CD4-positive, alpha-beta memory T cell (primary cell): ENCODE results near the gene DTWD2. TPM values are rescaled to one million over a fixed set of nuclear protein-coding genes. Genes with fewer than 3 reads are reported as not detected.
A peak's percentile ranks its signal among the peaks of the same experiment; 100 is the strongest.

ENCODE experiments used
- CTCF ChIA-PET: fragments of 350-600 bp; sonication (Branson Sonifier 250); formaldehyde crosslinking; loops from one replicate; lab custom pipeline; 2021; ENCODE audit warnings: inconsistent platforms; ENCODE audit not compliant: partially characterized antibody; lab: Charles Lee
- POLR2A ChIA-PET: fragments of 350-600 bp; sonication (Branson Sonifier 250); formaldehyde crosslinking; loops from one replicate; lab custom pipeline; 2021; ENCODE audit not compliant: partially characterized antibody; lab: Charles Lee
- DNase-seq, 5 donors: peaks; one replicate each; pipeline versions ENCODE4 v3.0.0 to v3.0.0-alpha.2; 2020 to 2022; ENCODE audit warnings: mixed read lengths in 1 of 5
- H3K27ac ChIP-seq: one replicate; pipeline ENCODE4 v1.7.0; 2013; ENCODE audit warnings: low read depth, low read length
- H3K27me3 ChIP-seq: 2 replicates; pipeline ENCODE4 v1.7.0; 2013; ENCODE audit warnings: mild to moderate bottlenecking, low read length, moderate library complexity; ENCODE audit not compliant: insufficient read depth
- H3K36me3 ChIP-seq: 2 replicates; pipeline ENCODE4 v1.7.0; 2013; ENCODE audit warnings: mild to moderate bottlenecking, low read length, moderate library complexity; ENCODE audit not compliant: insufficient read depth
- H3K4me1 ChIP-seq: 2 replicates; pipeline ENCODE4 v1.7.0; 2013; ENCODE audit warnings: mild to moderate bottlenecking, low read length, moderate library complexity; ENCODE audit not compliant: insufficient read depth
- H3K4me3 ChIP-seq, 2 donors: one replicate each; pipeline ENCODE4 v1.7.0; 2013; ENCODE audit warnings: low read length in 2 of 2, mild to moderate bottlenecking in 1 of 2
- H3K9me3 ChIP-seq, 2 donors: one replicate each; pipeline ENCODE4 v1.7.0; 2013; ENCODE audit warnings: low read length in 2 of 2, control low read depth in 1 of 2; ENCODE audit not compliant: control insufficient read depth in 1 of 2
- H3K27ac Mint-ChIP-seq, 7 donors: one replicate each; pipeline ENCODE4 v1.8.0; 2020 to 2021; ENCODE audit warnings: mixed read lengths in 7 of 7, mild to moderate bottlenecking in 6 of 7, inconsistent platforms in 3 of 7, moderate library complexity in 3 of 7
- H3K27me3 Mint-ChIP-seq, 2 donors: one replicate each; pipeline ENCODE4 v1.8.0; 2020 to 2021; ENCODE audit warnings: mixed read lengths in 2 of 2
- H3K36me3 Mint-ChIP-seq, 2 donors: one replicate each; pipeline ENCODE4 v1.8.0; 2020 to 2021; ENCODE audit warnings: mixed read lengths in 2 of 2, inconsistent platforms in 1 of 2, mild to moderate bottlenecking in 1 of 2
- H3K4me1 Mint-ChIP-seq, 4 donors: one replicate each; pipeline ENCODE4 v1.8.0; 2020 to 2021; ENCODE audit warnings: mixed read lengths in 4 of 4, mild to moderate bottlenecking in 1 of 4
- H3K4me3 Mint-ChIP-seq, 8 donors: one replicate each; pipeline ENCODE4 v1.8.0; 2020 to 2021; ENCODE audit warnings: mixed read lengths in 8 of 8, mild to moderate bottlenecking in 7 of 8, moderate library complexity in 6 of 8, inconsistent platforms in 3 of 8
- H3K9me3 Mint-ChIP-seq, 8 donors: one replicate each; pipeline ENCODE4 v1.8.0; 2020 to 2021; ENCODE audit warnings: mixed read lengths in 8 of 8, mild to moderate bottlenecking in 5 of 8, inconsistent platforms in 3 of 8, moderate library complexity in 1 of 8
- intact Hi-C: fragments of 100-400 bp; cut with micrococcal nuclease; formaldehyde crosslinking; loops from one replicate; pipeline ENCODE4 v1.15.1; 2023
- polyA plus RNA-seq, 2 donors: library from polyadenylated mRNA; unstranded; fragments of 300-500 nt; fragmentation: Illumina TruSeq; gene quantifications; one replicate each; pipeline ENCODE4 v1.2.3, GENCODE V29; 2021
- total RNA-seq, 2 experiments: library from RNA; stranded (reverse); gene quantifications; one replicate each; pipeline ENCODE4 v1.2.3, GENCODE V29; 2021

Gene DTWD2
- total RNA-seq, result 1 to 10 TPM; 3.5 TPM
- 1 to 10 TPM; 2.0 to 3.0 TPM for polyA plus RNA-seq

GRCh38 chr5:118987988-118988865 is at the start of gene DTWD2:
Gene DTWD2 (minus strand): TSS chr5:118988547. CDS start chr5:118988511, 36 bp downstream.
- intact Hi-C loops, result loop anchor here (1.0 to 2.0 kb wide), 7 partner anchors 35 to 464 kb away; partner anchors contain the start of gene HSD17B4
- H3K27ac Mint-ChIP-seq, result peak within 1 kb of the TSS; percentile 66 to 90 (median 80)
- peak within 1 kb of the TSS; percentile 57 to 70 for H3K4me3 ChIP-seq
- peak within 1 kb of the TSS; percentile 80 to 87 (median 84) for H3K4me3 Mint-ChIP-seq
- H3K9me3 ChIP-seq, result no peaks in the 10 kb centered on the region
- H3K4me1 ChIP-seq, result peaks cover 16% of the 10 kb centered on the region
- peak; percentile 86 to 98 (median 94) for DNase-seq
- H3K27me3 ChIP-seq, result no peaks in the 10 kb centered on the region
- H3K27ac ChIP-seq, result peak within 1 kb of the TSS; percentile 66
- no peaks in the 10 kb centered on the region for H3K27me3 Mint-ChIP-seq
- H3K4me1 Mint-ChIP-seq, result peaks cover 9 to 20% (median 11%) of the 10 kb centered on the region in 4 donors
- POLR2A ChIA-PET, result interaction anchor here (0.6 to 2.5 kb wide), 13 partner anchors 83 to 446 kb away, joined by 3 to 17 read pairs (median 4); partner anchors contain the start of gene DMXL1
- H3K36me3 ChIP-seq, result no peaks in the 10 kb centered on the region
- H3K36me3 Mint-ChIP-seq, result no peaks in the 10 kb centered on the region
- CTCF ChIA-PET, result interaction anchor here (0.6 to 4.7 kb wide), 78 partner anchors 8 to 1471 kb away, joined by 3 to 116 read pairs (median 5); partner anchors contain the start of genes DMXL1 and HSD17B4
- peaks cover 0 to 3% (median 0%) of the 10 kb centered on the region in 8 donors for H3K9me3 Mint-ChIP-seq

GRCh38 chr5:119037496-119038215 is 49.3 kb upstream of the DTWD2 start:
- H3K27me3 Mint-ChIP-seq, result peaks cover 0 to 1% of the 10 kb centered on the region in 2 donors
- Histone ChIP-seq H3K36me3 (no peaks in the 10 kb centered on the region), H3K27me3 (no peaks in the 10 kb centered on the region), H3K4me1 (no peaks in the 10 kb centered on the region), H3K9me3 (no peaks in the 10 kb centered on the region), H3K27ac (no peak overlapping the region), H3K4me3 (no peak overlapping the region)
- no peak overlapping the region for H3K4me3 Mint-ChIP-seq
- intact Hi-C loops, result no loop called here
- peaks cover 0 to 5% of the 10 kb centered on the region in 2 donors for H3K36me3 Mint-ChIP-seq
- no peaks in the 10 kb centered on the region for H3K9me3 Mint-ChIP-seq
- CTCF ChIA-PET, result no interaction called here
- no peak overlapping the region for H3K27ac Mint-ChIP-seq
- no peak for DNase-seq
- POLR2A ChIA-PET, result no interaction called here
- H3K4me1 Mint-ChIP-seq, result no peaks in the 10 kb centered on the region

- peaks cover 9% of the 10 kb centered on the region for H3K4me1 ChIP-seq
- Mint-ChIP-seq H3K27me3 (peaks cover 0 to 1% of the 10 kb centered on the region in 2 donors), H3K4me1 (peaks cover 9 to 10% (median 9%) of the 10 kb centered on the region in 4 donors), H3K36me3 (peaks cover 0 to 5% of the 10 kb centered on the region in 2 donors), H3K4me3 (no peak overlapping the region), H3K27ac (no peak overlapping the region), H3K9me3 (no peaks in the 10 kb centered on the region)
- ChIA-PET POLR2A (interaction anchor here (0.7 kb wide), 1 partner anchor 382 kb away, joined by 3 read pairs; no protein-coding TSS in a partner anchor), CTCF (no interaction called here)
- no peak overlapping the region for H3K27ac ChIP-seq
- no peak overlapping the region for H3K4me3 ChIP-seq
- no peaks in the 10 kb centered on the region for H3K27me3 ChIP-seq
- H3K36me3 ChIP-seq, result no peaks in the 10 kb centered on the region
- intact Hi-C loops, result no loop called here
- no peak for DNase-seq
- no peaks in the 10 kb centered on the region for H3K9me3 ChIP-seq
Observed at GRCh38 chr5:119036101-119036762, 47.9 kb upstream of the DTWD2 start.

- Mint-ChIP-seq H3K36me3 (peaks cover 0 to under 1% of the 10 kb centered on the region in 2 donors), H3K4me1 (peaks cover 12 to 16% (median 14%) of the 10 kb centered on the region in 4 donors), H3K9me3 (no peaks in the 10 kb centered on the region), H3K4me3 (no peak overlapping the region), H3K27ac (no peak overlapping the region), H3K27me3 (no peaks in the 10 kb centered on the region)
- ChIA-PET CTCF (interaction anchor here (1.0 kb wide), 1 partner anchor 10 kb away, joined by 4 read pairs; no protein-coding TSS in a partner anchor), POLR2A (no interaction called here)
- Histone ChIP-seq H3K27ac (no peak overlapping the region), H3K4me3 (no peak overlapping the region), H3K27me3 (no peaks in the 10 kb centered on the region), H3K4me1 (peaks cover 15% of the 10 kb centered on the region), H3K36me3 (no peaks in the 10 kb centered on the region), H3K9me3 (no peaks in the 10 kb centered on the region)
- no peak for DNase-seq
- intact Hi-C loops, result no loop called here
Observed at GRCh38 chr5:119033135-119033534, 44.8 kb upstream of the DTWD2 start.

GRCh38 chr5:119032656-119033055 is 44.3 kb upstream of the DTWD2 start:
- Mint-ChIP-seq H3K9me3 (no peaks in the 10 kb centered on the region), H3K4me1 (peaks cover 12 to 16% (median 14%) of the 10 kb centered on the region in 4 donors), H3K27ac (no peak overlapping the region), H3K36me3 (no peaks in the 10 kb centered on the region), H3K4me3 (no peak overlapping the region), H3K27me3 (no peaks in the 10 kb centered on the region)
- Histone ChIP-seq H3K4me3 (no peak overlapping the region), H3K4me1 (peaks cover 15% of the 10 kb centered on the region), H3K27ac (no peak overlapping the region), H3K36me3 (no peaks in the 10 kb centered on the region), H3K27me3 (no peaks in the 10 kb centered on the region), H3K9me3 (no peaks in the 10 kb centered on the region)
- ChIA-PET POLR2A (no interaction called here), CTCF (interaction anchor here (1.0 kb wide), 1 partner anchor 10 kb away, joined by 4 read pairs; no protein-coding TSS in a partner anchor)
- intact Hi-C loops, result no loop called here
- no peak for DNase-seq

GRCh38 chr5:119031905-119032304 is 43.6 kb upstream of the DTWD2 start:
- Histone ChIP-seq H3K27me3 (no peaks in the 10 kb centered on the region), H3K4me3 (no peak overlapping the region), H3K4me1 (peaks cover 15% of the 10 kb centered on the region), H3K27ac (no peak overlapping the region), H3K36me3 (no peaks in the 10 kb centered on the region), H3K9me3 (no peaks in the 10 kb centered on the region)
- no peaks in the 10 kb centered on the region for H3K27me3 Mint-ChIP-seq
- peak overlapping the region in 4 of 7 donors; percentile 54 to 83 (median 65) for H3K27ac Mint-ChIP-seq
- H3K4me3 Mint-ChIP-seq, result peak overlapping the region in 4 of 8 donors; percentile 30 to 71 (median 65)
- DNase-seq, result no peak
- no peaks in the 10 kb centered on the region for H3K36me3 Mint-ChIP-seq
- POLR2A ChIA-PET, result interaction anchor here (0.6 kb wide), 1 partner anchor 273 kb away, joined by 3 read pairs; no protein-coding TSS in a partner anchor
- CTCF ChIA-PET, result no interaction called here
- intact Hi-C loops, result no loop called here
- no peaks in the 10 kb centered on the region for H3K9me3 Mint-ChIP-seq
- H3K4me1 Mint-ChIP-seq, result peaks cover 12 to 16% (median 14%) of the 10 kb centered on the region in 4 donors
